Body of pancreas (tissue), 4 donors: ENCODE data around the gene ZNF791. TPM values are rescaled to one million over a fixed set of nuclear protein-coding genes. Genes with fewer than 3 reads are reported as not detected.

Source experiments
- ATAC-seq: fragments of 150-250 bp; one replicate; pipeline ENCODE4 v1.9.1; 2016
- DNase-seq, 4 donors: peaks; one replicate each; pipeline ENCODE4 v3.0.0-alpha.2; 2019
- H3K27ac ChIP-seq, 4 donors: fragments of 200-600 bp; sonication (generic); 1 replicate in 3 of 4; 2 replicates in 1 of 4; pipeline versions ENCODE4 v1.5.1 to v1.6.1; 2016 to 2019; ENCODE audit warnings: mild to moderate bottlenecking in 1 of 4, mixed read lengths in 1 of 4, moderate library complexity in 1 of 4
- H3K27me3 ChIP-seq, 2 donors: fragments of 200-600 bp; sonication (generic); one replicate each; pipeline ENCODE4 v1.6.0; 2016; ENCODE audit warnings: mild to moderate bottlenecking in 1 of 2
- H3K36me3 ChIP-seq, 2 donors: fragments of 200-600 bp; sonication (generic); replicated peaks in 1 of 2; 2 replicates each; pipeline ENCODE4 v1.5.1; 2016; ENCODE audit warnings: low read depth in 2 of 2; ENCODE audit not compliant: insufficient read depth in 1 of 2
- H3K4me1 ChIP-seq: fragments of 200-600 bp; sonication (generic); one replicate; pipeline ENCODE4 v1.6.0; 2016
- H3K4me3 ChIP-seq, 2 donors: fragments of 200-600 bp; sonication (generic); 1 replicate in 1 of 2; 2 replicates in 1 of 2; pipeline ENCODE4 v1.5.1; 2016 to 2019
- H3K9me3 ChIP-seq, 3 donors: fragments of 200-600 bp; sonication (generic); 1 replicate in 2 of 3; 2 replicates in 1 of 3; pipeline ENCODE4 v1.5.1; 2016
- CTCF ChIP-seq, 7 experiments: fragments of 450-650 bp in 4 of 7; fragments of 200-600 bp in 3 of 7; sonication (generic) in 3 of 7; IDR thresholded peaks; one replicate each; pipeline ENCODE4 v1.5.1; 2016 to 2019; ENCODE audit warnings: antibody characterized with exemption in 7 of 7
- POLR2A ChIP-seq, 3 donors: fragments of 450-650 bp; IDR thresholded peaks; one replicate each; pipeline ENCODE4 v1.6.1; 2016; ENCODE audit warnings: antibody characterized with exemption in 3 of 3, mild to moderate bottlenecking in 2 of 3
- WGBS, 2 donors: methylation state at CpG; one replicate each; pipeline ENCODE4 v1.1.5; 2017; 5-methylcytosine and 5-hydroxymethylcytosine counted together
- intact Hi-C: fragments of 100-400 bp; cut with DNase I; formaldehyde crosslinking; loops from one replicate; pipeline ENCODE4 v1.15.1; 2023
- total RNA-seq, 2 donors: library from RNA; depleted of rRNA; stranded (reverse); fragments of >200 nt; gene quantifications; one replicate each; pipeline ENCODE4 v1.1.0, GENCODE V29; 2016

ZNF791 gene
- total RNA-seq, 2 donors from 2014 or later = 9.9 to 16.9 TPM

GRCh38 chr19:12664406-12665280 is 53.9 kb downstream of the ZNF791 start:
- 86 to 88% methylated on average over 22 to 29 of the region's 29 CpGs for WGBS, 2 donors
- TF ChIP-seq CTCF (IDR thresholded peaks at IDR 0.05) = no peak
- no peak for TF ChIP-seq POLR2A (IDR thresholded peaks at IDR 0.05)
- Histone ChIP-seq H3K9me3 (no peaks in the 10 kb centered on the region), H3K27ac (no peak overlapping the region), H3K36me3 (peaks cover 7 to 16% of the 10 kb centered on the region in 2 donors), H3K27me3 (no peaks in the 10 kb centered on the region), H3K4me1 (peaks cover 31% of the 10 kb centered on the region), H3K4me3 (no peak overlapping the region)
- no peak for DNase-seq
- intact Hi-C loops = no loop called here
- ATAC-seq = no peak

- no peaks in the 10 kb centered on the region for H3K9me3 ChIP-seq
- H3K36me3 ChIP-seq = peaks cover 7 to 13% of the 10 kb centered on the region in 2 donors
- H3K27ac ChIP-seq = no peak overlapping the region
- ATAC-seq (no peak), DNase-seq (peak in 1 of 4 donors; percentile 70)
- intact Hi-C loops = no loop called here
- no peaks in the 10 kb centered on the region for H3K27me3 ChIP-seq
- WGBS, 2 donors = 78 to 85% methylated on average over 10 of the region's 10 CpGs
- TF ChIP-seq POLR2A (IDR thresholded peaks at IDR 0.05) (peak in 1 of 3 donors; percentile 11), CTCF (IDR thresholded peaks at IDR 0.05) (no peak)
- no peak overlapping the region for H3K4me3 ChIP-seq
- peaks cover 36% of the 10 kb centered on the region for H3K4me1 ChIP-seq
Measured at GRCh38 chr19:12665281-12665573, 54.5 kb downstream of the ZNF791 start.

- H3K27me3 ChIP-seq = no peaks in the 10 kb centered on the region
- WGBS, 2 donors = 21 to 38% methylated on average over 11 to 12 of the region's 12 CpGs
- H3K27ac ChIP-seq = peak overlapping the region in 1 of 4 donors; percentile 69
- H3K36me3 ChIP-seq = peaks cover 7 to 13% of the 10 kb centered on the region in 2 donors
- intact Hi-C loops = no loop called here
- H3K9me3 ChIP-seq = no peaks in the 10 kb centered on the region
- peak overlapping the region in 1 of 2 donors; percentile 72 for H3K4me3 ChIP-seq
- H3K4me1 ChIP-seq = peaks cover 41% of the 10 kb centered on the region
- peak; percentile 1 for ATAC-seq
- no peak for DNase-seq
- TF ChIP-seq POLR2A (IDR thresholded peaks at IDR 0.05) = no peak
- TF ChIP-seq CTCF (IDR thresholded peaks at IDR 0.05) = no peak
Measured at GRCh38 chr19:12665671-12666264, 55.0 kb downstream of the ZNF791 start.

GRCh38 chr19:12666265-12667048 is 55.7 kb downstream of the ZNF791 start, which contains the start of the genes MAN2B1 and WDR83:
Gene MAN2B1, minus strand, starts transcription at chr19:12666742. Its CDS starts 41 bp downstream, at chr19:12666701.
Gene WDR83, plus strand, starts transcription at chr19:12666807. Its CDS starts 2,984 bp downstream, at chr19:12669791.
- Histone ChIP-seq H3K4me1 (peaks cover 44% of the 10 kb centered on the region), H3K9me3 (no peaks in the 10 kb centered on the region), H3K27ac (peak within 1 kb of the TSS; percentile 56 to 77 (median 66)), H3K4me3 (peak within 1 kb of the TSS; percentile 54 to 72), H3K27me3 (no peaks in the 10 kb centered on the region), H3K36me3 (peaks cover 7% of the 10 kb centered on the region in 2 donors)
- peak; percentile 74 to 83 (median 76) for DNase-seq
- TF ChIP-seq POLR2A (IDR thresholded peaks at IDR 0.05) = peak; percentile 21 to 57 (median 48)
- TF ChIP-seq CTCF (IDR thresholded peaks at IDR 0.05) = no peak
- ATAC-seq = peak; percentile 82
- 0 to 1% methylated on average over 3 to 43 of the region's 46 CpGs for WGBS, 2 donors
- intact Hi-C loops = no loop called here
